SW480 (cell line): ENCODE results near the gene ORC4.

Source experiments
- DNase-seq: peaks from one replicate; pipeline ENCODE4 v3.0.0-alpha.2; 2016; ENCODE audit warnings: low spot score

The ORC4 gene

GRCh38 chr2:148020111-148021058, at the start of gene ORC4:
Gene ORC4, minus strand, starts transcription at chr2:148020737. Its CDS starts 44,779 bp downstream, at chr2:147975958.
- DNase-seq = peak; percentile 99

DNA sequence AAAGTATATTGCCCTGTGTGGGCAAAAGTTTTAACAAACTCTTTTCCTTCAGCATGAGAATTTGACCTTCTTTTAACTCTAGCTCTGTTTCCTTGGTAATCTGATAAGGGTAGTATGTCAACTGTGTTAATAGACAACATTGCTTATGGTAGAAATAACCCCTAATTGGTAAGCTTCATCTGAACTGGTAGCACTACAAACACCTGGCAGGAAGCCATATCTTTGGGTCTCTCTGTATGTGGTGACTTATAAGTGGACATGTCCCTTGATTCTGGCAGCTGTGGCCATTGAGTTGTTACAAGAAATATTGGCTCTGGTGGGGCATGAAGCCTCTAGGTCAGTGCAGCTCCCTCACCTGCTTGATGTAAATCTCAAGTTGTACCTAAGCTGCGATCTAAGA, 47.3 kb upstream of the ORC4 start:
- no peak for DNase-seq

GRCh38 chr2:148065936-148066335, 45.4 kb upstream of the ORC4 start:
- DNase-seq = no peak

GRCh38 chr2:148063633-148064032, 43.1 kb upstream of the ORC4 start:
- DNase-seq = no peak

DNA sequence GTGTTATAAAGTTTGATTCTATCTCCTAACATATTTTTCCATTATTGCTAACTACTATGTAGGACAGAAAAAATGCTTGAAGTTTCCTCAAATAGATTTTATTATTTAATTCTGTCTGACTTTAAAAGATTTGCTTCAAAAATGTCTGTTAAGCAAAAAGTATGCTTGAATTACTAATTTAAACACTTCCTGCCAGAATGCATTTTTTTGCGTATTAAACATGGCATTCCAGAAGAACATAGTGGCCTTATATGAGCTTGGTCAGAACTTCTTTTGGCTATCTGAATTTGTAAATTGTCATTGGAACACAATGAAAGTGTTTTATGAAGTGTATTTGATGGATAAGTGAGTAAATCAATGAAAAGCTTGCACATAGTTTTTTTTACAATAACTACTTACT, 38.1 kb upstream of the ORC4 start:
- DNase-seq = no peak

DNA sequence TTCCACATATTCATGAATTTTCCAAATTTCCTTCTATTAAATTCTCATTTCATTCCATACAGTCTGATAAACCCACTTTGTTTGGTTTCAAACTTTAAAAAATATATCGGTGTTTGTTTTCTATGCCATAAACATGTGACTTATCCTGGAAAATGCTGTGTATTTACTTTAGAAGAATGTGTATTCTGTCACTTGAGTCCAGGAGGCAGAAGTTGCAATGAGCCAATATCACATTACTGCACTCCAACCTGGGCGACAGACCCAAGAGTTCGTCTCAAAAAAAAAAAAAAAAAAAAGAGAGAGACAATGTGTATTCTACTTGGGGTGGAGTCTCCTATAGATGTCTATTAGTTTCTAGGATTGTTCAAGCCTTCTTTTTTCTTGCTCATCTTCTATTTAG, 32.1 kb upstream of the ORC4 start:
- no peak for DNase-seq

DNA sequence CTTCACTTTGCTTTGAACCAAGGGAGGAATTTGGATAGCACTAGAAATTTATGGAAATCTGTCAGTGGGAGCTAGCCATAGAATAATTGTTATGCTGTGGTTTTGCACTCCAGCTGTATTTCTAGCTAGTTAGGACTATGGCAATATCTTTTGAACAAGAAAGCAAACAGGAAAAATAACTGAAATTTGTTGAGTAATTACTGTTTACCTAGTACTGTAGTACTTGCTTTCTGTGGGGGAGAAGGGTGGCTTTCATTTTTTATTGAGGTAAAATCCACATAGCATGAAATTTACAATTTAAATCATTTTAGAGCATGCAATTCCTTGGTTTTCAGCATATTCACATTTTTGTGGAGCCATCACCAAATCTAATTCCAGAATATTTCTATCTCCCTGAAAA, 28.7 kb upstream of the ORC4 start:
- DNase-seq = no peak

- no peak for DNase-seq
These were observed 28.1 kb upstream of the ORC4 start for GRCh38 chr2:148048475-148049221.

- no peak for DNase-seq
These were observed 26.3 kb upstream of the ORC4 start for GRCh38 chr2:148046802-148047201.

GRCh38 chr2:148044322-148044721, 23.8 kb upstream of the ORC4 start:
- DNase-seq = no peak

DNA sequence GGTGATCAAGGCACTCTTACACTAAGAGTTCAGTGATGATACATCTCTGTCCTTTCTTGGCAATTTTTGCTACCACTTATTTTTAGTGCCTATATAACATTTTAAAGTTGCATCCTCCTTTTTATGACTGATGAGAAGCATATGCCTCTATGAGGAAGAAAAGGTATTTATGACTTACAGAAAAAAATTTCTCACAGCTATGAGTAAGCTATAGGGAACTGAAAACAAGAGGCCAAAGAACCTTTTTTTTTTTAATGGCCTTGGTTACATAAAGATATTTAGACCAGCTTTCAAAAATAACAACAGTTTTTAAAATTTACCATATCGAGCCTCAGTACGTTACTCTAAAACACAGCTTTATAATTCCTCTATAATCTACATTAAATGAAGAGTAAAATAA, 21.7 kb upstream of the ORC4 start:
- DNase-seq = no peak

DNA sequence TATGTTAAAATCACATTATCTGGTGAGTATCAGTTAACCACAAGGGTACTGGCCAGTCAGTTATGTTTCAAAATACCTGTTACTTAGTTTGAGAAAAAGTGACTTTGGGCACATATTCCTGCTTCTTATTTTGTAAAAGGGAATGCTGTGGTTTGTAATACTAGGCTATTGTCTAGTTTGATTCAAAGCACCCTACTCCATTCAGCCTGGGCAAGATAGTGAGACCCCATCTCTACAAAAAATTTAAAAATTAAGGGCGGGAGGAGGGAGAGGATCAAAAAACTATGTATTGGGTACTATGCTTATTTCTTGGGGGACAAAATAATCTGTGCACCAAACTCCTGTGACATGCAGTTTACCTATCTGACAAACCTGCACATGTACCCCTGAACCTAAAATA, 19.2 kb upstream of the ORC4 start:
- no peak for DNase-seq

GRCh38 chr2:148032215-148032614, 11.7 kb upstream of the ORC4 start:
- no peak for DNase-seq

DNA sequence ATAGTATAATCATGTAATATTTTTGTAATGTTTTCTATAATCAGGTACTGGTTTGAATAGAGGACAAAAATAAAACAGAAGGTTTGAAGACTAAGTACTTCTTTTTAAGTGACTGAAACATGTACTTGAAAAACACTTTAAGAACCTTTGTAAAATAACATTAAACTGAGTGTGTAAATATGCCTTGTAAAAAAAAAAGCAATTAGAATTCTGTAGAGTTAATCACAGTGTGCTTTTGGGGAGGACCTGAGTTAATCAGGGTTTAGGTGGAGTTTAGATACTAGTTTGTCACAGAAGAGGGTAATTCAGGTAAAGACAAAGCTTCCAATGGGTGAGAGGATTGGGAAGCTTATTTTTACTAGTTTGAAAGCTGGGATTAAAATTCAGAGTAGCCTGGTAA, 10.6 kb upstream of the ORC4 start:
- DNase-seq = no peak

DNA sequence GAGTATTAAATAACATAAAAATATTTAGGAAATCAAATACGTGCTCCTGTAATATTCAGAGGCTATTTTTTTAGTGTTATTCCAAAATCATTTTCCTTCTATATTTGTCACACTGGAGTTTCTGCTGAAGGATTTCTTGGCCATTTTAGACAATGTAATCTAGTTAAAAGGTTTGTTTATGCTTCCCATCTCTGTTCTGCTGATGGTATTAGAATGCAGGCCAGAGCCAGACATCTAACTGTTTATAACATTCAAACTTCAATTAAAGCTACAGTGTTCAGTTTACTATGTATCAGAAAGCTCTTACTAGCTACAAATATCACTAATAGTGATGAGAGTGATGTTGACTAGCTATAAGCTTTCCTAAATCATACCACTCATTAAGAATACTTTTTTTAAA, 8.2 kb upstream of the ORC4 start:
- no peak for DNase-seq

DNA sequence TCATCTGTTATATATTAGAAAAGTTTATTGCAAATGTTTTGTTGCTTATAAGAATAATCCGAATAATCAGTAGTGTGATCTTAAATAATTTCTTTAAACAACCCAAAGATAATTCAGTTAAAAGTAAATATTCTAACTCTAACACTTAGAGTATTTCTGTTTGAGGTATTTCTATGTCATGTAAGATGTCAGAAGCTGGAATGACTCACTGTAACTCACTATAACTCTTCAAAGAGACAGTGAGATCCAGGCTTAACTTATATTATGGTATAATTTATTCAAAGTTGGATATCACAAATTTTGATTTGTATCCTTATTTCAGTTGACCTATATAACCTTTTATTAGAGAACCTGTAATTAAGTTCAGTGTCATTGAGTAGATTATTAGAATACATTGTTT, 7.3 kb upstream of the ORC4 start:
- no peak for DNase-seq

DNA sequence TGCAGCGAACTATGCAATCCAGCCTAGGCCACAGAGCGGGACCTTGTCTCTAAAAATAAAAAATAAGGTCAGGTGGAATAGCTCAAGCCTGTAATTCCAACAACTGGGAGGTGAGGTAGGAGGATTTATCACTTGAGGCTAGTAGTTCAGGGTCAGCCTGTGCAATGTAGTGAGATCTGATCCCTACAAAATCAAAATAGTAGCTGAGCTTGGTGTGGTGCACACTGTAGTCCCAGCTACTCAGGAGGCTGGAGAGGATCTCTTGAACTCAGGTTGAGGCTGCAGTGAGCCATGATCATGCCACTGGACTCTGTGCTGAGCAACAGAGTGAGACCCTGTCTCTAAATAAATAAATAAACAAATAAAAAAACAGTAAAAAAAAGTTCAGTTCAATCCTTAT, 6.0 kb upstream of the ORC4 start:
- no peak for DNase-seq

DNA sequence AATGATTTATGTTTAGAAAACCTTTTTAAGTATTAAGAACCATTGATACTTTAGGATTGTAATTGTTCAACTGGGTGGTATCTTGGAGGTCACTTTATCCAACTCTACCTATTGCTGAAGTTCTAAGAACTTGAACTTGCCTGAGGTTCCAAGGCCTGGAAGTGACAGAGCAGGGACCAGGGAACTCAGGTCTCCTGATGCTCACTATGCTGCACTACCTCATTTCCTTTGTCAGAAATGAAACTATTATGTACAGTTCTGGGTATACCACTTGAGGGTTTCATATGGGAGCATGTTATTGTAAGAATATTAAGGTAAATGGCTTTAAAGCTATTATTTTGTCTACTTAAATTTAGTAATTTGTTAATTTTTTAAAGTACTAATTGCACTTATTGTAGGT, 3.3 kb upstream of the ORC4 start:
- DNase-seq = no peak

DNA sequence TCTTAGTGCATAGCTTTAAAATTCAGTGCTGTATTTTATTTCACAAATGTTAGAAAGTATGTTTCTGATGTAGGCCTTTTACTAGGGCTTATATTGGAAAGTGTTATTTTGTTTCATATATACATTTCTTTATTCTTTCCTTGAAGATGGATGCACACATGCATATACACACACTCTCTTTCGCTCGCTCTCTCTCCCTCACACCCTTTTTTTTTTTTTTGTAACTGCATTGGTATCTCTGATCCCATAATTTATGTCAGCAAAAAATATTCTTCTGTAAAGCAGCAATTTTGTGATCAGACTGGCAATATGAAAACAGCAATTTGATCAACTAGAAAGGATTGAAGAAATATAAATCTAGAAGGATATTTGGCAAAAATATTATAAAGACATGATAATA, 2.3 kb upstream of the ORC4 start:
- no peak for DNase-seq

GRCh38 chr2:148022351-148022750, 1.8 kb upstream of the ORC4 start:
- no peak for DNase-seq

DNA sequence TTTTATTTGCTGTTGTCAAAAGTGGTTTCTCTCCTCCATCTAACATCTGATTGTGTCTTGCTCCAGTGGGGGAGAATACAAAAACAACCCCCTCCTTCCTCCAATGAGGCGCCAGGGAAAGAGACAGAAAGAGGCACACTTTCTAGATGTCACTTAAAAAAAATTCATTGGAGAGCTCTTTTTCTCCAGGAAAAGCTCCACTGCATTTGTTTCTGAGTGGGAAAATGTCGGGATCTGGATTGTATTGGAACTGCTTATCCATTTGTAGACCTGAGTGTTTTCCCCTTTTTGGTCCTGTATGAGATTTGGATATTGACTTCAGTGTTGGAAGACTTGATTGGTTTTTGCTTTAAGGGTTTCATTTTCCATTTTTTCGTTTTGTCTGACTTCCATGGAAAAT, 1.3 kb upstream of the ORC4 start:
- no peak for DNase-seq

DNA sequence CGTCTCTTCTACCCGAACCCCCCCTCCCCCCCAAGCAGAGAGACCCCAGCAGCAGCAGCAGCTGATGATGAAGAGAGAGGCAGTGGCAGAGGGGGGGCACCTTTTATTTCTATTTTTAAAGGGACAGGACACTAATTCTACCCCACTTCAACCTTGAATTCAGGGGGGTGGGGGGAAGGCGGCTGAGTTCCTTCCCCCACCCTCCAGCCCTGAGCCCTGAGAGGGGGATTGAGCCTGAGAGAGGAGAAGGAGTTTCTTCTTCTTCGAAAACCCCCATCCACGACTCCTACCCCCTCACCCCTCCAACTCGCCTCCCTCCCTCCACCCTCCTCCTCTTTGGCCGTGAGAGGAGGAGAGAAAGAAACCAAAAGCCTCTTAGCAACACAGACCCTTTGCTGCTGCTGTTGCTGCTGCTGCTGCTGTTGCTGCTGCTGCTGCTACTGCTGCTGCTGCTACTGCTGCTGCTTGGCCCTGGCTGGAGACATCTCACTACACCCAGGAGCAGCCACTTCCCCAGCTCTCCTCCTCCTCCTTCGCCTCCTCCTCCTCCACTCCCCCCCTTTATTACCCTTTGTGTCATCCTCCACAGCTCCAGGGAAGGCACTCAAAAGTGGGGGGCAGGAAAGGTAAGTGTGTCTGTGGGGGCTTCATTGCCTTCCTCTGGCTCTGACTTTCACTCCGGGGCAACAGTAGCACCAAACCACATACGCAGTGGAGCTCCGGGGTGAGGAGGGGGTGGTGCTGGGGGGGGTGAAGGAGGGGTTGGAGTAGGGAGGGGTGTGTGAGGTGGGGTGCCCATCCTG, 723 bp upstream of the ORC4 start, which contains the start of gene MBD5:
MBD5 (plus strand) TSS at position 33 of the 803 bp plus-strand sequence.
- peak; percentile 53 for DNase-seq
